Measurements from ENCODE around the gene AMER3.

Gene AMER3

DNA sequence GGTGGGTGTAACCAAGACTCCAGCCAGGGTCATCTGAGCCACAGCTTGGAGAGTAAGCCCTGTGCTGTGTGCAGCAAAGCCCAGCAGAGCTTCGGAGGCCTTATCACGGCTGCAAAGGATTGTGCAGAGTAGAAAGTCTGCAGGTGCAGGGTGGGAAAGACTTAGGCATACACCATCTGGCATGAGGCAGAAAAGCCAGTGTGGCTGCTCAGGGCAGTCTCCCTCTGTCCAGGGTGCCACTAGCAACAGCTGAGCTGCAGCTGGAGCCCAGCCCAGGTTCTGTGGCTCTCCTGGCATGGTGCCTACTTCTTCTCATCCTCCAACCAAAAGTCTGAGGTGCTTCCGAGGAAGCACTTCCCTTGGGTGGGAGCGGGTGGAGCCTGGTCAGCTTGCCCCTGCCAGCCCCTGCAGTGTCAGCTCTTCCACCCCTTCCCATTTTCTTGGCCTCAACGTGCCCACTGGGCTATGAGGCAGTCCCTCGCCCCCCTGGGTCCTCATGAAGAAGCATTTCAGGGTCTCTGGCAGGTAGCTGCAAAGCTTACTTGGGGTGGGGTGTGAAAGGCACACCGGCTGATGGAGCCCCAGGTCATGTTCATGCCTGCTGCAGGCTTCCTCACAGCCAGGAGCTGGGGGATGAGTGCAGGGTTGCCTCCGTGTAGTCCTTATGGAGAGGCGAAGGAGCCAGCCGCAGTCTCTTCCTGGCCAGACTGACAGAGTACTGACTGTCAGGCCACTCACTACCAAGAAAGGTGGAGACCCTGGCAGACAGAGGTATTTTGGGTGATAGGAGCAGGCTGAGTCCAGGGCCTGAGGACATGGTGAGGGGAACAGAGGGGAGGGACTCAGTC, 4.8 kb downstream of the AMER3 start:
- no peak overlapping the region for H3K27ac ChIP-seq
- H3K4me2 ChIP-seq (ENCODE audit: low read length), result no peak overlapping the region
- no peaks in the 10 kb centered on the region for H3K9me3 ChIP-seq (ENCODE audit: control insufficient read depth, low read length)
- H3K4me1 ChIP-seq, result peaks cover 7% of the 10 kb centered on the region
- H3K27me3 ChIP-seq (ENCODE audit: control insufficient read depth, insufficient read depth, low read length), result no peaks in the 10 kb centered on the region
- H3K36me3 ChIP-seq (ENCODE audit: control insufficient read depth, insufficient read depth, low read length), result no peaks in the 10 kb centered on the region
- H3K4me3 ChIP-seq (ENCODE audit: low read depth, low read length), result no peak overlapping the region
- H3K79me2 ChIP-seq, result peaks cover 13% of the 10 kb centered on the region
- no peak overlapping the region for H2AFZ ChIP-seq
- TF ChIP-seq, protein P1, sequence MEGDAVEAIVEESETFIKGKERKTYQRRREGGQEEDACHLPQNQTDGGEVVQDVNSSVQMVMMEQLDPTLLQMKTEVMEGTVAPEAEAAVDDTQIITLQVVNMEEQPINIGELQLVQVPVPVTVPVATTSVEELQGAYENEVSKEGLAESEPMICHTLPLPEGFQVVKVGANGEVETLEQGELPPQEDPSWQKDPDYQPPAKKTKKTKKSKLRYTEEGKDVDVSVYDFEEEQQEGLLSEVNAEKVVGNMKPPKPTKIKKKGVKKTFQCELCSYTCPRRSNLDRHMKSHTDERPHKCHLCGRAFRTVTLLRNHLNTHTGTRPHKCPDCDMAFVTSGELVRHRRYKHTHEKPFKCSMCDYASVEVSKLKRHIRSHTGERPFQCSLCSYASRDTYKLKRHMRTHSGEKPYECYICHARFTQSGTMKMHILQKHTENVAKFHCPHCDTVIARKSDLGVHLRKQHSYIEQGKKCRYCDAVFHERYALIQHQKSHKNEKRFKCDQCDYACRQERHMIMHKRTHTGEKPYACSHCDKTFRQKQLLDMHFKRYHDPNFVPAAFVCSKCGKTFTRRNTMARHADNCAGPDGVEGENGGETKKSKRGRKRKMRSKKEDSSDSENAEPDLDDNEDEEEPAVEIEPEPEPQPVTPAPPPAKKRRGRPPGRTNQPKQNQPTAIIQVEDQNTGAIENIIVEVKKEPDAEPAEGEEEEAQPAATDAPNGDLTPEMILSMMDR (IDR thresholded peaks at IDR 0.05), result no peak
- no peak overlapping the region for H3K9ac ChIP-seq

DNA sequence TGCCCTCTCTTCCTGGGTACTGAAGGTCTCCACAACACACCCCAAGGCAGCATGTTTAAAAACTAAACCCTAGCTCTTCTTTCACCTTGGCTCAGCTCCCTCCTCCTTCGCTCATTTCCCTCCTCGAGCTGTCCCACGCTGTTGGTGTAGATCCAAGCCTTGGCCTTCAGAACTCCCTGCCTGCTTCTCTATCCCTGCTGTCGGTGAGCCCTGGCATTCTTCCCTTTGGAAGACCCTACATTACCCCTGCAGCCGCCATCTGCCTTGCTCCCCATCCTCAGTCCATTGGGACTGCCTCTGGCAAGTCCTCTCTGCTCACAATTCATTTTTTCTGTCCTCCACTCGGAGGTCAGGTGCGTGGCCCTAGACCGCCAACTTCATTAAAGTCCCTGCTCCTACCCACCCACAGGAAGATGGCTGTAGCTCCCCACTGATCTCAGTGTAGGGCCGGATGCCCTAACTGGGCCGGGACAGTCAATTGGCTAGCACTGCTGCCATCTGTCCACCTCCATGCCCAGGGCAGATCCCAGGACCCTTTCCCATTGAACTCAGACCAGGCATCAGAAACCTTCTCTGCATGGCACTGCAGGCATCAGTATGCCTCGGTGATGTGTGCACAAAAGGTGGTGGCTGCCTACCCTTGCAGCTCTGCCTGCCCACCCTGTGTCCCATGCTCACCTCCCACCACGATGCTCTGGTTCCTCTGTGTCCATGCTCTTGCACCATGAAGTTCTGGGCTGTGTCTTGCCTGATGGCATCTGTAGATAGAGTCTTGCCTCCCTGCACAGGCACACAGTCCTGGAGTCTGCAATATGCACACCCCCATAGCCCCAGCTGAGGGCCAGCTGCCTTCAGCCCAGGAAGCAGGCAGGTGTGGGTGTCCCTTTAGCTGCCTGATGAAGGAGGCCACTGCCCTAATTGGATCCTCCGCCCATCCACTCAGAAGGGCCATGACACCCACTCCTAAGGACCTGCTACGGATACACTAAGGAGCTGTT, 5.7 kb downstream of the AMER3 start:
- Histone ChIP-seq H3K4me3 (ENCODE audit: low read depth, low read length) (no peak overlapping the region), H2AFZ (no peak overlapping the region), H3K27ac (no peak overlapping the region), H3K27me3 (ENCODE audit: control insufficient read depth, insufficient read depth, low read length) (no peaks in the 10 kb centered on the region), H3K36me3 (ENCODE audit: control insufficient read depth, insufficient read depth, low read length) (no peaks in the 10 kb centered on the region), H3K4me2 (ENCODE audit: low read length) (no peak overlapping the region), H3K9ac (no peak overlapping the region), H3K4me1 (peaks cover 7% of the 10 kb centered on the region), H3K9me3 (ENCODE audit: control insufficient read depth, low read length) (no peaks in the 10 kb centered on the region), H3K79me2 (peaks cover 13% of the 10 kb centered on the region)
- TF ChIP-seq, protein P1 (IDR thresholded peaks at IDR 0.05), result no peak

DNA sequence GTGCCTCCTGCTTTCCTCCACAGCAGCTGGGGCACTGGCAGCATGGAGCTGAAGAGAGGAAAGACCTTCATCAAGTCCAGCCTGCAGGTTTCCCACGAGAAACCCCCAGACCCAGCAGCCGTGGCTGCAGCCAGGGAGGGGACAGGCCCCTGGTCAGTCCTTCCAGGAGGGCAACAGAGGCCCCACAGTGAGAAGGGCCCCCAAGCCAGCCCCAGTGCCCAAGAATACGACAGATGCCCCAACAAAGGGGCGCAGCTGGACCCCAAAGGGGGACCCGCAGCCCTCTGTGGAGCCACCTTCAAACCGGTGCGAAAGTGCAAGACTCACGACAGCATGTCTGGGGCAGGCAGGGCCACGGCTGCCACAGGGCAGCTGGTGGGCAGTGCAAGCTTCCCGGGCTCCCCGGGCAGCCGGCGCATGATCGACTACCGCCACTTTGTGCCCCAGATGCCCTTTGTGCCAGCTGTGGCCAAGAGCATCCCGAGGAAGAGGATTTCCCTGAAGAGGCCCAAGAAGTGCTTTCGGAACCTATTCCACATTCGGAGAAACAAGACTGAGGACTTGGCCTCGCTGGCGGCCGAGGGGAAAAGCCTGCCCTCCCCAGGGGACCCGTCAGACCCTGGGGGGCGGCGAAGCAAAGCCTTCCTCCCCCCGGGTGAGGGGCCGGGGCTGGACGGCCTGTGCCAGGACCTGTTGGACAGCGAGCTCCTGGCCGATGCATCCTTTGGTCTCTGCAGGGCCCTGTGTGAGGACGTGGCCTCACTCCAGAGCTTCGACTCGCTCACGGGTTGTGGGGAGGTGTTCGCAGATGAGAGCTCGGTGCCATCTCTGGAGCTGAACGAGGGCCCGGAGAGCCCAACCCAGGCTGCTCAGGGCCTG, 6.9 kb downstream of the AMER3 start:
- peaks cover 11% of the 10 kb centered on the region for H3K79me2 ChIP-seq
- TF ChIP-seq, protein P1 (IDR thresholded peaks at IDR 0.05), result no peak
- H3K4me3 ChIP-seq (ENCODE audit: low read depth, low read length), result no peak overlapping the region
- no peaks in the 10 kb centered on the region for H3K27me3 ChIP-seq (ENCODE audit: control insufficient read depth, insufficient read depth, low read length)
- no peak overlapping the region for H2AFZ ChIP-seq
- H3K4me1 ChIP-seq, result peaks cover 7% of the 10 kb centered on the region
- no peak overlapping the region for H3K9ac ChIP-seq
- no peaks in the 10 kb centered on the region for H3K9me3 ChIP-seq (ENCODE audit: control insufficient read depth, low read length)
- H3K27ac ChIP-seq, result no peak overlapping the region
- H3K36me3 ChIP-seq (ENCODE audit: control insufficient read depth, insufficient read depth, low read length), result no peaks in the 10 kb centered on the region
- H3K4me2 ChIP-seq (ENCODE audit: low read length), result no peak overlapping the region

DNA sequence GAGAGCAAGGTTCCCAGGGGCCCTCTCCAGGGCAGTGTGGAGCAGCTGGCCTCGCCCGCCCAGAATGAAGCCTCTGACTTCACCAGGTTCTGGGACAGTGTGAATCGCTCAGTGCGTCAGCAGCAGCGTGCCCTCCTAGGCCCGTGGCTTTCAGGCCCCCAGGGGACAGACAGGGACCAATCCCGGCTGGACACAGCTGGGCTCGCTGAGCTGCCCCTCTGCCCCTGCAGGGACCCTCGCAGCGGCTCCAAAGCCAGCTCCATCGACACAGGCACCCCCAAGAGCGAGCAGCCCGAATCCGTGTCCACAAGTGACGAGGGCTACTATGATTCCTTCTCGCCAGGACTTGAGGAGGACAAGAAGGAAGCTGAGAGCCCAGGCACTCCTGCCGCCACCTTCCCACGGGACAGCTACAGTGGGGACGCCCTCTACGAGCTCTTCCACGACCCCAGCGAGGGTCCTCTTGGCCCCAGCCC, 7.6 kb downstream of the AMER3 start:
- Histone ChIP-seq H3K79me2 (peaks cover 7% of the 10 kb centered on the region), H3K27me3 (ENCODE audit: control insufficient read depth, insufficient read depth, low read length) (no peaks in the 10 kb centered on the region), H3K27ac (no peak overlapping the region), H3K36me3 (ENCODE audit: control insufficient read depth, insufficient read depth, low read length) (no peaks in the 10 kb centered on the region), H2AFZ (no peak overlapping the region), H3K4me3 (ENCODE audit: low read depth, low read length) (no peak overlapping the region), H3K9me3 (ENCODE audit: control insufficient read depth, low read length) (no peaks in the 10 kb centered on the region), H3K4me2 (ENCODE audit: low read length) (no peak overlapping the region), H3K9ac (no peak overlapping the region), H3K4me1 (peaks cover 7% of the 10 kb centered on the region)
- TF ChIP-seq, protein P1 (IDR thresholded peaks at IDR 0.05), result no peak

All from parathyroid adenoma (tissue), 2 donors.